Frontal cortex (tissue), 4 donors: ENCODE data around the gene PPP2R3B. TPM values are rescaled to one million over a fixed set of nuclear protein-coding genes. Genes with fewer than 3 reads are reported as not detected.

Experiments
- DNase-seq, 2 donors: peaks; one replicate each; pipeline ENCODE4 v3.0.0; 2012; ENCODE audit warnings: low spot score in 2 of 2
- FAIRE-seq: peaks from 2 replicates; lab custom pipeline; 2012; peaks lifted over from hg19 to GRCh38; lab: Jason Lieb, UNC
- total RNA-seq: library from RNA; depleted of rRNA; stranded (reverse); fragments of >200 nt; gene quantifications from one replicate; pipeline ENCODE4 v1.2.3, GENCODE V29; 2014
- donor health status: control.
- donor health status: control.
- donor health status: control.

PPP2R3B gene
- total RNA-seq, 1 donor from 2014 or later: 17.1 TPM

DNA sequence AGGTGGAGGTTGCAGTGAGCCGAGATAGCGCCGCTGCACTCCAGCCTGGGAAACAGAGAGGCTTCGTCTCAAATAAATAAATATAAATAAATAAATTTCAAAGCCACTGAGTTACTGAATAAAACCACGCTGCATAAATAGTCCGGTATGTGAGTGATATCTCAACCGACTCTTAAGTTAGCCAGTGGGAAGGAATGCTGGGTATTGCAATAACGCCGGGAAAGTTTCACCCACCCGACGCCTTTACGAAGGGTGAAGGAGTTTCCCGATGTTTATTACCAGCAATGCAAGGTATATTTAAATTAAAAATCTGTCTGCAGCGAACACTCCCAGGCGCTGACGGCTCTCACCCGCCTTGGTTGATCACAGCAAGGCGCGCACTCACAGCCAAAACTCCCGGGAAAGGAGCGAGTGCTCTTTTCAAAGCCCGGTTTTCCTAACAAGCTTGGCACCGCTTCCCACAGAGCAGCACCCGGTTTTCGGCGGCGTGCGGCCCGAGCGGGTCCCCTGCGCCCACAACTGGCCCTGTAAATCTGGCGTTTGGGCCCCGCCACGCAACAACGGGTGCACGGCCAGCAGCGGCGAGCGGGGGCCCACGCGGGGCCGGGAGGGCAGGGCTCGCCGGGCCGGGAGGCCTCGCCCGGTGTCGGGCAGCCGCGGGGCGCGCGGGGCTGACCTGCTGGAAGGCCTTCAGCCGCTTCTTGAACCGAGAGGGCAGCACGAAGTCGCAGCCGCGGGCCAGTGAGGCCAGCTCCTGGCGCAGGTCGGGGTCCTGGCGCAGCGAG, 13.7 kb downstream of the PPP2R3B start:
- DNase-seq: no peak

DNA sequence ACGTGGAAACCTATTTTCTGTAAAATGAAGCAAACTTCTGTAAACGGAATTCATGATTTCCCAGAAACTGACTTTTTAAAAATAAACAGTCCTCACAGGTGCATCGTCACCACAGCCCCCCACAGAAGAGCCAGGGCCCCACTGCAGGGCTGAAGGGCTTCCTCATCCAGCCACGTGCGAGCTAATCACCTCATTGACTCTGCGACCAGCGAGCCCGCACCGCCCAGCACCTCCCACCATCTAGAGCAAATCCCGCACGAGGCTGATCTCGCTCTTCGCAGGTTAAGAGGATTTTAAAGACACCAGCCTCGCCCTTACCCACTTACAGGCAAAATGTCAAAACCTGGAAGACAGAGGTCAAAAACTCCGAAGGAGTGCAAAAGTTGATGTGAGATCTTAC, 14.8 kb downstream of the PPP2R3B start:
- DNase-seq (no peak), FAIRE-seq (no peak)

More for the DNA sequence above, 13.7 kb downstream of the PPP2R3B start:
- no peak for FAIRE-seq

DNA sequence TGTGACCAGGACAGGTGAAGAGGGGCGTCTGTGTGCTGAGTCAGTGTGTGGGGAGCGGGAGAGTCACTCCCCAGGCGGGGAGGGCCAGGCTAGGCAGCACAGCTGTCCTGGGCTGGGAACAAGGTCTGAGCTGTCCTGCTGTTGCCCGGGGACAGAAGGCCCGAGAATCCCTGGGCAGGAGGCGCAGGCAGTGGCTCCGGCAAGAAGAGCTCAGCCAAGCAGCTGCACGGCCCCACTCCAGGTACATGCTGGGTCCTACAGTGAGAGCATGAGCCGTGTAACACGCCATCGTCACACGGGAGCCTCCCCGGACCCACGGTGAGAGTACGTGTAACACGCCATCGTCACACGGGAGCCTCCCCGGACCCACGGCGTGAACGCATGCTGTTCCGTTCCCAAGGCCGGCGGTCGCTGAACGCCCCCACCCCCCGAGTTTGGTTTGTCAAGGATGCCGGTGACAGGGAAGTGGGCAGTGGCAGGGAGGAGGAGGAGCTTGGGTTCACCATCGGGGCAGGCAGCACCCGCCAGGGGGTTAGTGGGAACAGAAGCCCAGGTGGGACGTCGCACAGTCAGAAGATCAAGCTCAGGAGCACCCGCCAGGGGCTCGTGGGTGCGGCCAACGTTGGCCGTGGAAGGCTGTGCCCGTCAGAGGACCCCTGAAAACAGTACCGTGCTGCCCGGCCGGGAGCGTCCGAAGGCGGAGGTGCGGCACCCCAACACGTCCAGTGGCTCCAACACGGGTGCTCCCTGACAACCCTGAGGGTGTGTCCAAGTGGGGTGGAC, 15.6 kb downstream of the PPP2R3B start:
- no peak for DNase-seq
- no peak for FAIRE-seq

DNA sequence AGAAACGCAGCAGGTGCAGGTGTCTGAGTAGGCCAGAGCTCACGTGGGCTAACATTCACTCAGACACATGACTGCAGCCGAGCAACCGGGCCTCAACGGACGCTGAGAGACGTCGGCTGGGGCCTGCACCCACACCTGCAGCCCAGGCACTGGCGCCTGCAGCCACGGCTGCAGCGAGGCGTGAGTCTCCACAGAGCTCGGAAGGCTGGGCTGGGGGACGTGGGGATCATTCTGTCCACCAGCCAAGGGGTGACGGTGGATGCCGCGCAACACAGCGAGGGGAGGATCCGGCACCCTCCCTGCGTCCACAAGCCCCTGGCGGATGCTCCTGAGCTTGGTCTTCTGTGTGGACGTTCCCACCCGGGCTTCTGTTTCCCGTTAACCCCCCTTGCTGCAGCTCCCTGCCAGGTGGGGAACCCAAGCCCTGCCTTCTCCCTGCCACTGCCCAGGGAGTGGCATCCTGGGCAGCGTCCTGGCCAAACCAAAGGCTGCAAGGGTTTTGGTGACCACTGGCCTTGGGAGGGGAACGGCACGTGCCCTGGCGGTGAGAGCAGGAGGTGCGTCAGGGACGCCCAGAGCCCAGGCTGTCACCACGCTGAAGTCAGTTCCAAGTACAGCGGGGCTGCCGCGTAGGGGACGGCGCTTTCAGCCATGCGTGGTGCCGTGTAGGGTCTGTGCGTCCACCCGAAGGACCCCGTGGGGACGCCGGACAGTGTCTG, 16.3 kb downstream of the PPP2R3B start:
- no peak for FAIRE-seq
- DNase-seq: no peak

DNA sequence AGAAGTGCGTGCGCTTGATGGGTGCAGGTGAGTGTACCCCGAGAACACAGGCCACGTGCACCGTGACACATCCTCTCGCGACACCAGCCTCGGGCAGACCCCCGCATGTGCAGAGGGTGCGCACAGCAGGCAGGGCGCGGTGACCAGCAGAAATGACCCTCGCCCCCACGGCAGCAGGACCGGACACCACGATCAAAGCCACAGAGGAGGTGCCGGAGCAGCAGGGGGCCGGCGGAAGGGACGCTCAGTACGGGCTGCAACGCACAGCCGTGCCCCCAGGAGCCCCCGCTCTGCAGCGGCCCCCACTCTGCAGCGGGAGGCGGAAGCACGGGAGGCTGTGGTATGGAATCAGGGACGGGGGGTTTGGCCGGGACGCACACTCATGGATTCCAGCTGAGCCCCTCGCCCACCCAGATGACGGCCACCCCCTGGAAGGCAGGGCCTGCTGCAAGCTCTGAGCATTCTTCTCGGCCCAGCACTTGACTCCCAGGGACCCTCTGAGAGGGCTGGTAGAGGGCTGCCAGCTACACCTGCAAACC, 17.1 kb downstream of the PPP2R3B start:
- DNase-seq: no peak

DNA sequence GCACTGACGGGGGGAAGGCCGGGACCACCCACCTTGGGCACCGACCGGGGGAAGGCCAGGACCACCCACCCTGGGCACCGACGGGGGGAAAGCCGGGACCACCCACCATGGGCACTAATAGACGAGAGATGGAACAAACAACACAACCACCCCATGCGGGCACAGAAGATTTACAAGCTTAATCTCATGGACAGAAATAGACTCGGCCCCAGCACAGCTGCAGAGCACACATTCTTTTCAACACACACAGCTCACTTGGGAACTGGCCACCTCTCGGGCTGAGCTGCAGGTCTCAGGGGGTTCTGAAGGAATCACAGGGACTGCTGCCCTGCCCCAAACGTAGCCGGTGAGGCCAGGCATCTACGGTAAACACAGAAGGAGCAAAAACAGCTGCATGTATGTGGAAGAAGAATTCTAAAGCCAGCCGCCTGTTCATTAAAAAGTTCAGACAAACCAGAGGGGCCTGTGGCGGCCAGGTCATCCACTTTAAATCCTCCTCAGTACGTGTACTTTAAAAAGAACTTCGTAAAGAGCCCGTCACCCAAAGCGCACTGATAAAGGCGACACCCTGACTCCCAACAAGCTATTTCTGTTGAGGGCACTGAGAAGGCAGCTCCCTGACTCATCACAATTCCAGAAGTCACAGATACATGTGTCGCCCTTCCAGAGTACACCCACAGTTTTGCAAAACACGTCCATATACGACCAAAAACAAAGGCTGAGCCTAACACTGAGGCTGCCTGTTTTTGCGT, 17.7 kb downstream of the PPP2R3B start:
- DNase-seq (no peak), FAIRE-seq (no peak)

More for the DNA sequence above, 17.1 kb downstream of the PPP2R3B start:
- no peak for FAIRE-seq

DNA sequence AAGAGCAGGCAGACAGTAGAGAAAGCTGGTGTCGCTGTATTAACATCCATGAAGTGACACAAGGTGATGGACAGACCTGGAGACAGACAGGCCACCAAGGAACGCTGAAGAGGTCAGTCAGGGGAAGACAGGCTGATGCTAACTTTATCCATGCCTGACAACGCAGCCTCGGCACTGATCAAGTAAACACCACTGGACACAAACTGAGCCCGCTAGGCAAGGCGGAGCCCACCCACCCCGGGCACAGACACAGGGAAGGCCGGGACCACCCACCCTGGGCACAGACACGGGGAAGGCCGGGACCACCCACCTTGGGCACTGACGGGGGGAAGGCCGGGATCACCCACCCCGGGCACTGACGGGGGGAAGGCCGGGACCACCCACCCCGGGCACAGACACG, 18.8 kb downstream of the PPP2R3B start:
- no peak for FAIRE-seq
- DNase-seq: no peak

DNA sequence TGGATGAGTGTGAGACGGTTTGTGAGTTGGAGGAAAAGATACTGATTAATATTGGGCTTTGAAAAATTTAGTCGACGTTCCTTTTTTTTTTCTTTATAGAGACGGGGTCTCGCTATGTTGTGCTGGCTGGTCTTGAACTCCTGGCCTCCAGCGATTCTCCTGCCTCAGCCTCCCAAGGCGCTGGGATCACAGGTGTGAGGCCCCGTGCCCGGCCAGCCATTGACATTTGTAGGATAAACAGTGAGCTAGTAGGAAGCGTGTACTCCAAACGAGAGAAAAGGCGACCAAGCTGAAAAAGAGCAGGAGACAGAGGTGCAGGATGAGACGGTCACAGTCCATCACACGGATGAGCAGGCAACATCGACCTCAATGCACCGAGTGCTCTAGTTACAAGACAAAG, 19.4 kb downstream of the PPP2R3B start:
- FAIRE-seq: no peak
- no peak for DNase-seq

DNA sequence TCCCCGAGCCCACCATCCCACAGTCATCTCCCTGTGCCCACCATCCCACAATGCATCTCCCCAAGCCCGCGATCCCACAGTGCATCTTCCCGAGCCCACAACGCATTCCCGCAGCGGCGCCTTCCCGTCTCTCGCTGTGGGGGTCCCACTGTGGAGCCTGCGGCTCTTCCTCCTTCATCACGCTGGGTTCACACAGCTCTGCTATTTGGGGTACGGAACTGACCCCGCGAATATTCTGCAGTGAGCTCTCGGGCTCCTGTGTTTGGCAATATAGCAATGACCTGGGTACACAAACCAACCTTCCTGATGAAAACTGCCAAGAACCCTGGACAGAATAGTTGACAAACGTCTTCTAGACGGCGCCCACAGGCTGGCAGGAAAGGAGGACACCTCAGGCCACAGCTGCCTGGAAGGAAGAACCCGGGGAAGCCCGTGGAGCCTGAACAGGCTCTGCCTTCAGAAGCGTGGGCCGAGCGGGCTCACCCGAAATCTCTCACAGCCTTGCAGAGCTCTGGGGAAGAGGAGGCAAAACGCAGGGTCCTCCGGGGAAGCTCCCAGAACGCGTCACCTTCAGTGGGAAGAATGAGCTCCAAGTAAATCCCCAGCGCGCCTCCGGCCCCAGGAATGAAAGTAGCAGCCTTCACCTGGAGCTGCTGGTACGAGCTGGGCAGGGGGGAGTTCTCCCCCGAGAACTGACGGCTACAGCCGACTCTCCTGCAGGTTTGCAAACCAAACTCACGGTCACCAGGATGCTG, 22.9 kb downstream of the PPP2R3B start:
- no peak for DNase-seq

DNA sequence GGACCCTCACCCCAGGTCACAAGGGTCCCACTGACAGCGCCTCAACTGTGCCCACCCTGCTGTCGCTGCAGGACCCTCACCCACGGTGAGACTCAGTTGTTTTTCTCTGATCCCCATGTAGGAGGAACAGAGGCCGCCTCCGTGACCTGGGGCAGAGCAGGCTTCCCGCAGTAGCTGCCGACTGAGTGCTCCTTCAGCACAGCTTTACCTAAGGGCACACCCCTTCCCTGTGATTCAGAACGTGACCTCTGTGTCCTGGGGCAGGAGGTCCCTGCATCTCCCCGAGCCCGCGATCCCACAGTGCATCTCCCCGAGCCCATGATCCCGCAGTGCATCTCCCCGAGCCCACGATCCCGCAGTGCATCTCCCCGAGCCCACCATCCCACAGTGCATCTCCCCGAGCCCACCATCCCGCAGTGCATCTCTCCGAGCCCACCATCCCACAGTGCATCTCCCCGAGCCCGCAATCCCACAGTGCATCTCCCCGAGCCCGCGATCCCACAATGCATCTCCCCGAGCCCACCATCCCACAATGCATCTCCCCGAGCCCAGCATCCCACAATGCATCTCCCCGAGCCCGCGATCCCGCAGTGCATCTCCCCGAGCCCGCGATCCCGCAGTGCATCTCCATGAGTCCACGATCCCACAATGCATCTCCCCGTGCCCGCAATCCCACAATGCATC, 23.6 kb downstream of the PPP2R3B start:
- DNase-seq: no peak
- no peak for FAIRE-seq

More for the DNA sequence above, 22.9 kb downstream of the PPP2R3B start:
- no peak for FAIRE-seq

DNA sequence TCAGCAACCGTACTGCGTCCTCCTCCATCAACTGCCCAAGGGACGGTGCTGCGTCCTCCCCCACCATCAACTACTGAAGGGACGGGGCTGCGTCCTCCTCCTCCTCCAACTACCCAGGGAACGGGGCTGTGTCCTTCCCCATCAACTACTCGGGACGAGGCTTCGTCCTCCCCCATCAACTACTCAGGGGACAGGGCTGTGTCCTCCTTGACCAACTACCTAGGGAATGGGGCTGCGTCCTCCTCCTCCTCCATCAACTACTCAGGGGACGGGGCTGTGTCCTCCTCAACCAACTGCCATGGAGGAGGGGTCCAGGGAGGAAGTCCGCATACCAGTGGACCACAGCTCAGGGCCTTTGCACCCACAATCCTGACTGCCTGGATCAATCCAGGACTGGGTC, 24.4 kb downstream of the PPP2R3B start:
- DNase-seq (no peak), FAIRE-seq (no peak)

DNA sequence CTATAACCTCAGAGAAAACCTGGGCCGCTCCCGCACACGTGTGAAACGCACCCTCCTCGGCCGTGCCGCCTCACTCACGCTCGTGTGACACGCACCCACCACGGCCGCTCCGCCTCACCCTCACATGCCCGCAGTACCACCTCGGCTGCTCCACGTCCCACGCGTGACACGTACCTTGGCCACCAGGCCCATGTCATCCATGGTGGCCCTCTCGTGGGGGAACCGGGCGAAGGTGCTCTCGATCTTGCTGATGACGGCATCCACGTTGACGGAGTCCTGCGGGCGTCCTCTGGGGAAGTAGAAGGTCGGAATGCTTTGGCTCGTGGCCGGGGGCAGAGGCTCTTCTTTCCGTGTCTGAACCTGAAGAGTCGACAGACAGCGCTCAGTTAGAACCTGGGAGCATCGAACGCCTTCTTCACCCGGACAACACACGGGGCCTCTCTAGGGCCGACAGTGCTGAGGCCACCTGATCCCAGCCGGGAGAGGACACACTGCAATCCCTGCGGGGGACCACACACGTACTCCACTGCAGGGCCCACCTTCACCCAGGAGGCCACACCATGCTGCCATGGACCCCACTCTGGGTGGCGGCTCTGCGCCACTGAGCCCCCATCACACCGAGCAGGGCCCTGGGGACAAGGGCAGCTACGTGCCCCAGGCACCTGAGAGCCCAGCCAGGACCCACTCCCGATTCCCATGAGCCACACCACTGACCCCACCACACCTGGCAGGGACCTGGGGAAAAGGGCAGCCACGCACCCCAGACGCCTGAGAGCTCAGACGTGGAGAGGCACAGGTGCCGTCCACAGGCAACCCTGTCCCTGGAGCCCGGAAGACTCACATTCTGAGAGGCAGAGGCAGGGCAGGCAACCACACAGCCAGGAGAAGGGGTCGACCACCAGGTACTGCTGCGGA, 25.2 kb downstream of the PPP2R3B start:
- DNase-seq (no peak), FAIRE-seq (no peak)

DNA sequence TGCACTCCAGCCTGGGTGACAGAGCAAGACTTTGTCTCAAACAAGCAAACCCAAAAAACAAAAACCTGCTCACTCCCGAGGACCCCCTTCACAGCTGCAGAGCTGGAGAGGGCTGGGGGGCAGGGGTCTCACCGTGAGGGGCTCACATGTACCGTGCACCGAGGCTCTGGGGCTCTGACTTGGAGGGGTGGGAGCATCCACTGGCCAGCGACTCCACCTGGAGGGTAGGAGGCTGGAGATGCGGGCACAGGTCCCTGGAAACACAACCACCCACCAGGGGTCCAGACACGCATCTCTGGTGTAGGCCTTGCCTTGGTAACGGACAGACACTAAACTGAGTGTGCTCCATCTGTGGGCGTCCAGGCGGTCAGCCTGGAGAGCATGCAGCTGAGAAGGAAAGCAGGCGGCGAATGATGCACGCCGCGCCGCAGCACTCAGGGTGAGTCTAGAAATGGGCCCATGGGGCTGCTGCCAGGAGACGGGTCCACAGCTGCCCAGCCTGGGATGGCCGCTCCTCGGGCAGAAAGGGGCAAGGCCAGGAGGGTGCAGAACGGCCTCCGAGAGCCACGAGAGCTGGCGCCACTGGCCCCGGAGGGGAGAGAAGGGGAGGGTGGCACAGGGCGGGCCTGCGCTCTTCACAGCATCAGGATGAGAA, 26.1 kb downstream of the PPP2R3B start:
- no peak for FAIRE-seq
- no peak for DNase-seq

DNA sequence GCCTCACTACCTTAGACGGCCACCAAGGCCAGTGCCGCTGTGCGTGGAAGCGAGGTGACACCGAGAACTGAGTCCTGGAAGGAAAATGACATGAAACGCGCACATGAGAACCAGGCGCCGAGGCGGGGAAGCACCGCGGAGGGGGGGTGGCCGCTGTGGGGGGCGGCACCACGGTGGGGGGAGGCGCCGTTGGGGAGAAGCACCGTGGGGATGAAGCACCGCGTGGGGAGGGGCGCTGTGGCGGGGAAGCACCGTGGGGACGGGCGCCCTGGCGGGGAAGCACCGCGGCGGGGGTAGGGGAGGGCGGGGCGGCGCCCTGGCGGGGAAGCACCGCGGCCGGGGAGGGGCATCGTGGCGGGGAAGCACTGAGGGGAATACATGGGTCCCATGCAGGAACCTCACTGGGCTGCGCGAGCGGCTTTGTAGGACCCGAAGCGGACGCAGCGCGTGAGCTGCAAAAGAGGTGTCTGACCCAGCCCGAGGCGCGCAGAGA, 28.0 kb downstream of the PPP2R3B start:
- DNase-seq: no peak
- FAIRE-seq: no peak

DNA sequence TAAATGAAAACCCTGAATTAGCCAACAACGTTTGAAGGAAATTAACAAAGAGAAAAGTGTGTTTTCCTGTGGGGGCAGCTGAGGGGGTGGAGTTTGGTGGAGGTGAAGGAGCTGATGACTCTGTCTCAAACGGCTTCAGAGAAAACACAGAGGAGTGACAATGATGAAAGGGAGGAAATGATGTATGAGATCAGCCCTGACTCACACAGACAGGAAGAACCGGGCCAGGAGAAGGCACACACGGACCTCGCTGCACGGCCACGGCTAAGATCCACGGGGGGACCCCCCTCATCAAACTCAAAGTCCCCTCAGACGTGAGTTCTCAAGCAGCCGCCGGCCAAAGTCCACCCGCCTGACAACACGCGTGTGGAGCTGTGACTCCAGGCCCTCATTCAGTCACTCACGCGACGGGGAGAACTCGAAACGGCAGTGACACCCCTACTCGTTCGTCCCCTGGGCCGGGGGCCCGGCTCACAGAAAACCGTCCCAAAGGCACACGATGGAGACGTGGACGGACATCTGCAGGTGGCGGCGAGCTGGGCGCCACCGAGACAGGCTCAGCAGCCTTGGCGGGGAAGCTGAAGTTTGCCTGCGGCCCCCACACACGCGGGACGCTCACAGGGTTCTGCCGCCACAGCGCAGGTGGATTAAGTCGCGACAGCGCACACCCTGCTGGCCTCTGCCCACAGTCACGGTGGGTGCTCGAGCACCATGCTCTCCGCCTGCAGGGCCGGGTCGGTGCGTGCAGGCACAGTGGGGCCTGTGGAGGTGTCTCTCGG, 28.8 kb downstream of the PPP2R3B start:
- DNase-seq (no peak), FAIRE-seq (no peak)
